ENCODE measurements around the gene TUBB6. TPM values are rescaled to one million over a fixed set of nuclear protein-coding genes. Genes with fewer than 3 reads are reported as not detected.

The TUBB6 gene
- total and polyA plus RNA-seq, 8 donors, result 55.6 to 140 (median 83.1) TPM

GRCh38 chr18:12296087-12296403 is 12.0 kb upstream of the TUBB6 start:
- intact Hi-C loops (cut with DNase I), result no loop called here
- Histone ChIP-seq H3K4me3 (no peak overlapping the region), H3K27me3 (no peaks in the 10 kb centered on the region), H3K27ac (no peak overlapping the region), H3K4me1 (no peaks in the 10 kb centered on the region), H3K36me3 (no peaks in the 10 kb centered on the region), H3K9me3 (peaks cover 0 to 3% of the 10 kb centered on the region in 2 donors)
- ATAC-seq (no peak), DNase-seq (no peak)
- TF ChIP-seq CTCF (IDR thresholded peaks at IDR 0.05), result no peak

GRCh38 chr18:12296457-12296856 is 11.6 kb upstream of the TUBB6 start:
- ATAC-seq, result no peak
- H3K4me1 ChIP-seq, result no peaks in the 10 kb centered on the region
- intact Hi-C loops (cut with DNase I), result no loop called here
- H3K4me3 ChIP-seq, result no peak overlapping the region
- no peak overlapping the region for H3K27ac ChIP-seq
- H3K9me3 ChIP-seq, result peaks cover 0 to 3% of the 10 kb centered on the region in 2 donors
- DNase-seq, result no peak
- H3K27me3 ChIP-seq, result no peaks in the 10 kb centered on the region
- no peaks in the 10 kb centered on the region for H3K36me3 ChIP-seq
- no peak for TF ChIP-seq CTCF (IDR thresholded peaks at IDR 0.05)

- H3K9me3 ChIP-seq, result peaks cover 0 to 3% of the 10 kb centered on the region in 2 donors
- H3K36me3 ChIP-seq, result no peaks in the 10 kb centered on the region
- intact Hi-C loops (cut with DNase I), result no loop called here
- no peaks in the 10 kb centered on the region for H3K4me1 ChIP-seq
- H3K27me3 ChIP-seq, result peaks cover 0 to under 1% of the 10 kb centered on the region in 2 donors
- H3K4me3 ChIP-seq, result no peak overlapping the region
- no peak overlapping the region for H3K27ac ChIP-seq
- ATAC-seq, result no peak
- no peak for TF ChIP-seq CTCF (IDR thresholded peaks at IDR 0.05)
- DNase-seq, result no peak
Measured at GRCh38 chr18:12299862-12300261, 8.2 kb upstream of the TUBB6 start.

- intact Hi-C loops (cut with DNase I), result no loop called here
- no peaks in the 10 kb centered on the region for H3K36me3 ChIP-seq
- TF ChIP-seq CTCF (IDR thresholded peaks at IDR 0.05), result no peak
- H3K4me3 ChIP-seq, result no peak overlapping the region
- H3K9me3 ChIP-seq, result peaks cover 0 to 3% of the 10 kb centered on the region in 2 donors
- H3K4me1 ChIP-seq, result peaks cover 0 to under 1% of the 10 kb centered on the region in 2 donors
- no peak for DNase-seq
- peaks cover 0 to 14% of the 10 kb centered on the region in 2 donors for H3K27me3 ChIP-seq
- H3K27ac ChIP-seq, result no peak overlapping the region
- no peak for ATAC-seq
Measured at GRCh38 chr18:12301263-12302005, 6.6 kb upstream of the TUBB6 start.

GRCh38 chr18:12302391-12303147 is 5.5 kb upstream of the TUBB6 start:
- ATAC-seq, result no peak

More at GRCh38 chr18:12302391-12303147, 5.5 kb upstream of the TUBB6 start:
- H3K9me3 ChIP-seq, result peaks cover 0 to 3% of the 10 kb centered on the region in 2 donors
- TF ChIP-seq CTCF (IDR thresholded peaks at IDR 0.05), result no peak
- peaks cover 0 to 11% of the 10 kb centered on the region in 2 donors for H3K4me1 ChIP-seq
- no peak for DNase-seq
- H3K27me3 ChIP-seq, result peaks cover 0 to 25% of the 10 kb centered on the region in 2 donors
- H3K4me3 ChIP-seq, result no peak overlapping the region
- intact Hi-C loops (cut with DNase I), result no loop called here
- H3K36me3 ChIP-seq, result no peaks in the 10 kb centered on the region
- no peak overlapping the region for H3K27ac ChIP-seq
